ENCODE results near the gene ITGA5.

The ITGA5 gene

GRCh38 chr12:54393743-54394142 lies 25.3 kb downstream of the ITGA5 start:
- no peak for TF ChIP-seq CTCF (IDR thresholded peaks at IDR 0.05; ENCODE audit: low read depth, low read length)
- no peak for DNase-seq (ENCODE audit: extremely low read depth, low read depth)

GRCh38 chr12:54393207-54393609 lies 25.9 kb downstream of the ITGA5 start:
- no peak for DNase-seq (ENCODE audit: extremely low read depth, low read depth)
- TF ChIP-seq CTCF (IDR thresholded peaks at IDR 0.05; ENCODE audit: low read depth, low read length) = no peak

GRCh38 chr12:54392485-54393206 lies 26.4 kb downstream of the ITGA5 start:
- no peak for DNase-seq (ENCODE audit: extremely low read depth, low read depth)
- TF ChIP-seq CTCF (IDR thresholded peaks at IDR 0.05; ENCODE audit: low read depth, low read length) = no peak

- DNase-seq (ENCODE audit: extremely low read depth, low read depth) = no peak
- no peak for TF ChIP-seq CTCF (IDR thresholded peaks at IDR 0.05; ENCODE audit: low read depth, low read length)
Measured at GRCh38 chr12:54390668-54391551, 28.2 kb downstream of the ITGA5 start.

- no peak for DNase-seq (ENCODE audit: extremely low read depth, low read depth)
Measured at GRCh38 chr12:54390176-54390667, 28.8 kb downstream of the ITGA5 start.

GRCh38 chr12:54389607-54390175 lies 29.4 kb downstream of the ITGA5 start:
- TF ChIP-seq CTCF (IDR thresholded peaks at IDR 0.05; ENCODE audit: low read depth, low read length) = no peak
- DNase-seq (ENCODE audit: extremely low read depth, low read depth) = no peak

More at GRCh38 chr12:54390176-54390667, 28.8 kb downstream of the ITGA5 start:
- no peak for TF ChIP-seq CTCF (IDR thresholded peaks at IDR 0.05; ENCODE audit: low read depth, low read length)
